ENCODE data around the gene OR6C2.

DNA sequence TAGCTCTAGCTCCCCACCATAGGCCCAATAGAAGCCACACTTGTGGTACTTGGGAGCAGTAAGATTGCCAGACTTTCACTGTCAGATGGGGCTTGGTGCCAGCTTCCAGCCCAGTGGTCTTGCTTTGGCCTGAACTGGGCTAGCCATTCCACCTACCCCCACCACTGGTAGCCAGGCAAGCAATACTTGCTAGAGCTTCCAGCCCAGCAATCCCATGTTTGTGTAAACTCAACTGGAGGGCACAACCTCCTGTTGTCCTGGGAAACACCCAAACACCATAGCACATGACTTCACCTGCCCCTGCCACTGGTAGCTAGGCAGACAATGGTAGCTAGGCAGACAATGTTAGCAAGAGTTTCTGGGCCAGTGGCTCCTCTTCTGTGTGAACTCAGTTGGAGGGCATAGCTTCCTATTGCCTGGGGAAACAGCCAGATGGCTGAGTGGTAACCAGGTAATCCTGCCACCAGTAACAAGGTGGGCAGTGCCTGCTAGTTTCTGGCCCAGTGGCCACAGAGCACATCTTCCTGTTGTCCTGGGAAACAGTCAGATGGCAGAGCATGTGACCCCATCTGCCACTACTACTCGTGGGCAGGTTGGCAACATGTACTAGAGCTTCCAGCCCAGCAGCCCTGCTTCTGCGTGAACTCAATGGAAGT, 23.4 kb upstream of the OR6C2 start:
- no peak for TF ChIP-seq EZH2 (IDR thresholded peaks at IDR 0.05; ENCODE audit: low read length, missing control alignments)
- TF ChIP-seq, protein P1, sequence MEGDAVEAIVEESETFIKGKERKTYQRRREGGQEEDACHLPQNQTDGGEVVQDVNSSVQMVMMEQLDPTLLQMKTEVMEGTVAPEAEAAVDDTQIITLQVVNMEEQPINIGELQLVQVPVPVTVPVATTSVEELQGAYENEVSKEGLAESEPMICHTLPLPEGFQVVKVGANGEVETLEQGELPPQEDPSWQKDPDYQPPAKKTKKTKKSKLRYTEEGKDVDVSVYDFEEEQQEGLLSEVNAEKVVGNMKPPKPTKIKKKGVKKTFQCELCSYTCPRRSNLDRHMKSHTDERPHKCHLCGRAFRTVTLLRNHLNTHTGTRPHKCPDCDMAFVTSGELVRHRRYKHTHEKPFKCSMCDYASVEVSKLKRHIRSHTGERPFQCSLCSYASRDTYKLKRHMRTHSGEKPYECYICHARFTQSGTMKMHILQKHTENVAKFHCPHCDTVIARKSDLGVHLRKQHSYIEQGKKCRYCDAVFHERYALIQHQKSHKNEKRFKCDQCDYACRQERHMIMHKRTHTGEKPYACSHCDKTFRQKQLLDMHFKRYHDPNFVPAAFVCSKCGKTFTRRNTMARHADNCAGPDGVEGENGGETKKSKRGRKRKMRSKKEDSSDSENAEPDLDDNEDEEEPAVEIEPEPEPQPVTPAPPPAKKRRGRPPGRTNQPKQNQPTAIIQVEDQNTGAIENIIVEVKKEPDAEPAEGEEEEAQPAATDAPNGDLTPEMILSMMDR (conservative IDR thresholded peaks at IDR 0.05 in 1 of 2, IDR thresholded peaks at IDR 0.05 in 1 of 2; ENCODE audit: low read depth in 1 of 2, low read length in 2 of 2): no peak
